Activated CD8-positive, alpha-beta memory T cell treated with anti-CD3 and anti-CD28 coated beads, Interleukin-2, amount 50 U/mL, for 48 hours (primary cell): ENCODE measurements around the gene WFDC6.
"Not testable (repeated sequence)": the region's sequence is repeated elsewhere in the genome, so short reads cannot be mapped to it uniquely, and the experiment has no call there.

Experiments used
- DNase-seq: peaks from one replicate; pipeline ENCODE4 v3.0.0-alpha.2; 2020

WFDC6 gene

GRCh38 chr20:45539382-45539781 is at the start of gene WFDC6:
WFDC6 (minus strand) TSS chr20:45539482; CDS start chr20:45539407, 75 bp downstream.
- DNase-seq = no peak

GRCh38 chr20:45588800-45589199 is 49.5 kb upstream of the WFDC6 start:
- DNase-seq = no peak

DNA sequence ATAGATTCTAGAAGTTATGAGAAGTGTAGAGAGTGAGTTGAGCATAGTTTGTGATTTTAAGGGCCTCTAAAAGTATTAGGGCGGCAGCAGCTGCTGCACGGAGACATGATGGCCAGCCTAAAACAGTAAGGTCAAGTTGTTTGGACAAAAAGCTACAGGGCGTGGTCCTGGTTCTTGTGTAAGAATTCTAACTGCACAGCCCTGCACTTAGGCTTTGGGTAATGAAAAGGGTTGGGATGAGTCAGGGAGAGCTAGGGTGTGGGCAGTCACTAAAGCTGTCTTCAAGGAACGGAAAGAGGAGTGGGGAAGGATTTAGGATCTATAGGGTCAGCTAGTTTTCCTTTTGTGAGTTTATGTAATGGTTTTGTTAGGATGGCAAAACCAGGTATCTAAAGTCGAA is 46.7 kb upstream of the WFDC6 start:
- DNase-seq = not testable (repeated sequence)

DNA sequence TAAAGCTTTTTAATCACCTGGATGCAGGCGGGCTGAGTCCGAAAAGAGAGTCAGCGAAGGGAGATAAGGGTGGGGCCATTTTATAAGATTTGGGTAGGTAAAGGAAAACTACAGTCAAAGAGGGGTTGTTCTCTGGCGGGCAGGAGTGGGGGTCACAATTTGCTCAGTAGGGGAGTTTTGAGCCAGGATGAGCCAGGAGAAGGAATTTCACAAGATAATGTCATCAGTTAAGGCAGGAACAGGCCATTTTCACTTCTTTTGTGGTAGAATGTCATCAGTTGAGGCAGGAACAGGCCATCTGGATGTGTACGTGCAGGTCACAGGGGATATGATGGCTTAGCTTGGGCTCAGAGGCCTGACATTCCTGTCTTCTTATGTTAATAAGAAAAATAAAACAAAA is 45.0 kb upstream of the WFDC6 start:
- not testable (repeated sequence) for DNase-seq

DNA sequence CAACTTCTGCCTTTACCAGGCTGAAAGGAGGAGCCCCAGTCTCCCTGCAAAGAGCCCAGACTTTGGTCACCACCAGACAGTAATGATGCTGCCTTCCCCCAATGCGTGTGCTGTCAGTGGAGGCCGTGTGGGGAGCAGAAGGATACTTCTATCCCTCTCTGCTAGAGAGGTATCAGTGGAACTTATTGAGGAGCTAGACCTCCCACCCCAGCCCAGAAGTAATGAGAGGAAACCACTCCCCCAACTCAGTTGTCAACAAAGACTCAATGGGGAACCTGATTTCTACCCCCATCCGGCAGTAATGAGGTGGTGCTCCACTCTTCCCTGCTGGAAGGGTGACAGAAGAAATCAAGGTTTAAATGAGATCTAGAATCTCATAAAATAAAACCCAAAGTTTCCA is 44.2 kb upstream of the WFDC6 start:
- no peak for DNase-seq

GRCh38 chr20:45581702-45582101 is 42.4 kb upstream of the WFDC6 start:
- no peak for DNase-seq

- DNase-seq = no peak
Measured at GRCh38 chr20:45579184-45579583, 39.9 kb upstream of the WFDC6 start, which contains the start of gene WFDC8. WFDC8 (minus strand) TSS chr20:45579284; CDS start chr20:45579247, 37 bp downstream.

- no peak for DNase-seq
Measured at GRCh38 chr20:45578231-45578630, 38.9 kb upstream of the WFDC6 start.

DNA sequence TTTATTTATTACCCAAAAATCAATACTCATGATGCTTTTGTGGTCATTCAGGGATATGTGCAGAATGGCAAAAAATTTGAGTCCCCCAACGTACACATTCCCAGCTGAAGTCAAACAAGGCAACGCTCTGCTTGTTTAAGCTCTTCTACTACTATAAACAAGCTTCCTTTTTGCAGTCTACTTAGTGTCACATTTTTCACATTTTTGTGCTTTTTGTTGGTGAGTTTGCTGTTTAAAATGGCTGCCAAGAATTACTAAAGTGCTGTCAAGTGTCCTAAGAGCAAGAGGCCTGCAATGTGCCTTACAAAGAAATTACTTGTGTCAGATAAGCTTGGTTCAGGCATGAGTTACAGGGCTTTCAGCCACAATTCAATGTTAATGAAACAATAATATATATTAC is 37.7 kb upstream of the WFDC6 start:
- no peak for DNase-seq

- no peak for DNase-seq
Measured at GRCh38 chr20:45575931-45576330, 36.6 kb upstream of the WFDC6 start.

DNA sequence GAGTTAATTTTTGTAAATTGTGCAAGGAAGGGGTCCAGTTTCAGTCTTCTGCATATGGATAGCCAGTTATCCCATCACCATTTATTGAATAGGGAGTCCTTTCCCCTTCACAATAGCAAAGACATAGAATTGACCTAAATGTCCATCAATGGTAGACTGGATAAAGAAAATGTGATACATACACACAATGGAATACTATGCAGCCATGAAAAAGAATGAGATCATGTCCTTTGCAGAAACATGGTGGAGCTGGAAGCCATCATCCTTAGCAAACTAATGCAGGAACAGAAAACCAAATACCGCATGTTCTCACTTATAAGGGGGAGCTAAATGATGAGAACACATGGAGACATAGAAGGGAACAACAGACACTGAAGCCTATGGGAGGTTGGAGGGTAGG is 30.4 kb upstream of the WFDC6 start:
- not testable (repeated sequence) for DNase-seq

DNA sequence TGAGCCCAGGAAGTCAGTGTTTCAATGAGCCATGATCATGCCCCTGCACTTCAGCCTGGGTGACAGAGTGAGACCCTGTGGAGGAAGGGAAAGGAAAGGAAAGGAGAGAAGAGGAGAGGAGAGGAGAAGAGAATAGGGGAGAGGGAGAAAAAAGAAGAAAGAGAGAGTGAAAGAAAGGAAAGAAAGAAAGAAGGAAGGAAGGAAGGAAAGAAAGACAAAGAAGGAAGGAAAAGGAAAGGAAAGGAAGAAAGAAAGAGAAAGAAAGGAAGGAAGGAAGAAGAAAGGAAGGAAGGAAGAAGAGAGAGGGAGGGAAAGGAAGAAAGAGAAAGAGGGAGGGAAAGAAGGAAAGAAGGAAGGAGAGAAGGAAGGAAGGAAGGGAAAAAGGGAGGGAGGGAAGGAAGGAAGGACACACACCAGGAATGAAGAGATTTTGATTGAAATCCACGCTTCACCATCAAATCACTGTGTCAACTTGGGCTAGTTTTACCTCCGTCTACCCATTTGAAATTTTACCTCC is 25.5 kb upstream of the WFDC6 start:
- DNase-seq = no peak

GRCh38 chr20:45555198-45555597 is 15.9 kb upstream of the WFDC6 start:
- DNase-seq = no peak

DNA sequence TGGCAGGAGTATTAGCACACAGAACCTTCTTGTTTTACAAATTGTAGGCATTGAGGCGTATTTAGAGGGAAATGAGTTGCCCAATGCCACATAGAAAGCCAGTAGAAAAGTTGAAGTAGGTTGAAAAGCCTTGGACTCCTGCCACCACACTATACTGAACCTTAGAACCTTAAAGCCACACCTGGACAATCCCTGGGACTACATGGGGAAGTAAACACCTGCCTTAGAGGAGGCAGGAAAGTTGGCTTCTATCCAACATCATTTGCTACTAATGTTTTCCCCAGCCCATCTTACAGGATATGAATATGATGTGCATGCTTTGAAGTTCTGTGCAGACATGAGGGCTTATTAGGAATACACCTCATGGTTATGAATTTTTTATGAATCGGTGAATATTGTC is 13.2 kb upstream of the WFDC6 start:
- DNase-seq = no peak

DNA sequence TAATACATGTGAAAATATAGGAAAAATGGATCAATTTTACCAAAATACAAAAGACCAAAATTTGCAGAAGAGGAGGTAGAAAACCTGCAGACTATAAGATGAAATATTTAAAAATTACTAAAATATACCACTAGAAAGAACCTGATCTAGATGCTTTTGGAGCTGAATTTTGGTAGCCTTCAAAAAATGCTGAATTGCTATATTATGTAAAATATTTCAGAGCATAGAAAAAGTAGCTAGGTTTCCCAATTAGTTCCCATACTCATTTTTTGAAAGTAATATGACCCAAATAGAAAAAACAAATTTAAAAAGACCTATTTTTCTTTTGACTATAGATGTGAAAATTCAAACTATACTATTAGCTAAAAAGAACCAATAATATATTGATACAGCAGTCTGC is 11.5 kb upstream of the WFDC6 start:
- no peak for DNase-seq

DNA sequence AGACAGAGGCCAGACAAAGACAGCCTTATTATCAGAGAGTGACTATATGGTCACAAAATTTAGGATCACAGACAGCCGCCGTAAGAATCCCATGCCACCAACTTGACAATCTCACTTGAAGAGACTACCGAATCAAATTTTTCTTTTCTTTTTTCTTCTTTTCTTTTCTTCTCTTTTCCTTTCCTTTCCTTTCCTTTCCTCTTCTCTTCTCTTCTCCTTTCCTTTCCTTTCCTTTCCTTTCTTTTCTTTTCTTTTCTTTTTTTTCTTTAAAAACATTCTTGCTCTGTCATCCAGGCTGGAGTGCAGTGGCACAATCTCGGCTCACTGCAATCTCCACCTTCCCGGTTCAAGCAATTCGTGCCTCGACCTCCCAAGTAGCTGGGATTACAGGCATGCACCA is 9.1 kb upstream of the WFDC6 start:
- DNase-seq = no peak

DNA sequence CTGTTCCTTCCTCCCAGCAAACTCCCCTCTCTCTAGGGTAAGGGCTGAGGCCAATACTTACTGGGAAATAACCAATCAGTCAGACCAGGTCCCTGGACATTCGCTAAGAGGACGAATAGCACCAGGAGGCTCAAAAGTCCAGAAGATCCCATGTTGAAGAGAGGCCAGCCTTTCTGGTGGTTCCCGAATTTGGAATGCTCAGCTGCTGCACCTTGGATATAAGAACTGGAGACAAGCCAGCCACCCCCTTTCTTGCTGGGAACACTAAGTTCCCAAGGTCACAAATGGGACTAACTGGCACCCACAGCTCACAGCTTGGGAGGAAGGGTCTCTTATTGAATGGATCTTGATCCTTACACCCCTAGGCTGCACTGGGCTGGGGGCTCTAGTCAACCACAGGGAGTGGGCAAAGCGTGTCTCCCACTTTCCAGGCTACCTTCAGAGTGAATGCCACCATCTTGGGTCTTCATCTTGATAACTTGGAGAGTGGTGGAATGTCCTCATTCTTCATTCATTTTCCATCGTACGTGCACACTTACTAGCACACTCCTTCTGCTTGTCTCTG is 8.0 kb upstream of the WFDC6 start, which contains the start of gene EPPIN:
TSS of gene EPPIN (minus strand) at position 196 of the 565 bp plus-strand sequence. CDS start at position 152, 44 bp downstream.
- DNase-seq = no peak

GRCh38 chr20:45545754-45546453 is 6.6 kb upstream of the WFDC6 start:
- no peak for DNase-seq

DNA sequence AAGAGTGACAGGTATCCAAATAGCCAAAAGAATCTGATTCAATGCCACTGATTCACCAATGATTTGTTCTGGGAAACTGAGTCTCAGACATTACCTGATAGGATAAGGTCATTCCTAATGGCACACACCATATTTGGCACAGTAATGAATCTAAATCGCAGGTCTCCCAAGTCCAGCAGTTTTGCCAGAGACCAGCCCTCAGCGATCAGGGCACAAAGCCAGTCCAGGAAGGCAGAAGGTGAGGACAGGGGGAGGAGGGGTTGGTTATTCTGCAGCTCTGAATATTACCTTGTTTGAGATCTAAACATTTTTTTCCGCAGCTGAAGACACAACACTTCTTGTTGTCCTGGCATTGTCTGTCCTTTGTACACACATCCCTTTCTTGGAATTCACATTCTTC is 6.1 kb upstream of the WFDC6 start:
- no peak for DNase-seq

DNA sequence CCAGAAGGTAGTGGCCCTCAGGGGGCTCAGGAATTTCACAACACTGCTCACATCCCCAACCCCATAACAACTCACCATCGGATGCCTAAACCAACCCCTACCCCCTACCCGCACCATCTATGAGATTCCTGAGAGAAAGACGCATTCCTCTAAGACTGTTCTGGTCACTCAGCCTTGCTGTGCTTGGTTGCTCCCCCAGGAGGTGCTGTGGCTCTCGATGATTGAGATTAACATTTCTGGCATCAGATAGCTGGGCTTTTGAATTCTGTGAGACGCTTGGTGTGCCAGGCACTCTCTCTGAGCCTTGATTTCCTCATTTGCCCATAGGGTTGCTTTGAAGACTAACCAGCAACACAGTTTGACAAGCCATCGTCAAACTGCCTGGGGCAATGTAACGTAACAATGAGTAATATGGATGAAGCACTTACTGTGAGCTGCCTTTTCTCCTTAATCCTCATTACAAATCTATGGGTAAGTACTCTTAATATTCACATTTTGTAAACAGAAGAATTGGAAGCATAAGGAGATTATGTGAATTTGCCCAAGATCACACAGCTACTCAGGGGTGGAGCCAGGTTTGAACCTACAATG is 978 bp downstream of the WFDC6 start:
- DNase-seq = no peak

DNA sequence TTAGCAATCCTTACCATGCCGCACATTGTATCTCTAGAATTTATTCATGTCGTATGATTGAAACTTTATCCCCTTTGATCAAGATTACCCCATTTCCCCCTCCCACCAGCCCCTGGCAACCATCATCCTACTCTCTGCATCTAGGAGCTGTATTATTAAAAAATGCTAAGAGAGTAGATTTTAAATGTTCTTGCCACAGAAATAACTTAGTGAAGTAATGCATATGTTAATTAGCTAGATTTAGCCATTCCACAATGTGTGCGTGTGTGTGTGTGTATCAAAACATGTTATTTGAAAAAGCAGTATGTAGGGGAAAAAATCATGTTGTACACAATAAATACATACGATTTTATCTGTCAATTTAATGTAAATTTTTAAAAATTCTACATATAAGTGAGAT is 12.0 kb downstream of the WFDC6 start:
- no peak for DNase-seq

- DNase-seq = no peak
Measured at GRCh38 chr20:45523821-45524220, 15.5 kb downstream of the WFDC6 start.

DNA sequence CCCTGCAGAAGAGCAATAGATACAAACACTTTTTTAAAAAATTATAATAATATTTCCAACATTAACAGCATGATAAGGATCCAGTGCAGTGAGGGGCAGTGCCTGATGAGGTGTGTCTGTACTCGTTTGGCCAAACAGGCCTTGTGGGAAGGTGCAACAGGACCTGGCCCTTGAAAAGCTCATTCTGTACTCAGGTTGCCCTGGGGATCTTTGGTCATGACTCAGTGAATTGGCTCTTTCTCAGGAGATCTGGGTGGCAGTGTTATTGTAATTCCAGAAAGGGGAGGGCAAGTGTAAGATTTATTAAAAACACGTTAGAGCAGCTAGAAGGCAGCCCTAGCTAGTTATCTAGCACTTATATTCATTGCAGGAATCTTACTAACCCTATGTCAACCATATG is 21.0 kb downstream of the WFDC6 start:
- DNase-seq = no peak
